Measurements from ENCODE around the gene SYNGR4. TPM values are rescaled to one million over a fixed set of nuclear protein-coding genes. Genes with fewer than 3 reads are reported as not detected.
A peak's percentile ranks its signal among the peaks of the same experiment; 100 is the strongest.

SYNGR4 gene
- total RNA-seq, 1 experiment from 2014 or later = 0.49 TPM

DNA sequence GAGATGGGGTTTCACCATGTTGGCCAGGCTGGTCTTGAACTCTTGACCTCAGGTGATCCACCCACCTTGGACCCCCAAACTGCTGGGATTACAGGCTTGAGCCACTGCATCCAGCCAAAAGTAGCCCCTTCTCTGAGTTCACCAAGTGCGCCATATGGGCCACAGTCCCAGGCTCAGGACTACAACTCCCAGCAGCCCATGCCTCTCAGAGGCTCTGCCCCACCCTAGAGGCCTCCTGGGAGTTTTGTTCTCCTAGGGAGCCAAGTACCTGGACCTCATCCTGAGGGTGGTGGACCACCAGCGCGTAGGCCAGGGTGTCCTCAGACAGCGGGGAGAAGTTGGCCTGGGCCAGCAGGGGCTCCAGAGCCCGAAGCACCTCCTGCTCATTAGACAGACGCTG is 19.3 kb upstream of the SYNGR4 start:
- CTCF ChIA-PET = interaction anchor here (0.9 kb wide), 1 partner anchor 11 kb away, joined by 4 read pairs; no protein-coding TSS in a partner anchor
- RAD21 ChIA-PET (ENCODE audit: low non-redundant PET in 1 of 2, low total read pairs in 2 of 2, uncharacterized antibody in 2 of 2, unreplicated experiment in 2 of 2) = no interaction called here
- ATAC-seq (peak; percentile 87), DNase-seq (ENCODE audit: low read depth, low spot score) (no peak)
- no peak overlapping the region for H3K27ac ChIP-seq (ENCODE audit: low read depth, low read length)
- TF ChIP-seq ELF1 (IDR thresholded peaks at IDR 0.05; ENCODE audit: borderline replicate concordance, low read depth) (no peak), FOSL1 (IDR thresholded peaks at IDR 0.05; ENCODE audit: low read depth) (no peak), CEBPB (IDR thresholded peaks at IDR 0.05; ENCODE audit: low read depth) (no peak), ZFX (IDR thresholded peaks at IDR 0.05) (no peak)
- TF ChIP-seq, protein P1, sequence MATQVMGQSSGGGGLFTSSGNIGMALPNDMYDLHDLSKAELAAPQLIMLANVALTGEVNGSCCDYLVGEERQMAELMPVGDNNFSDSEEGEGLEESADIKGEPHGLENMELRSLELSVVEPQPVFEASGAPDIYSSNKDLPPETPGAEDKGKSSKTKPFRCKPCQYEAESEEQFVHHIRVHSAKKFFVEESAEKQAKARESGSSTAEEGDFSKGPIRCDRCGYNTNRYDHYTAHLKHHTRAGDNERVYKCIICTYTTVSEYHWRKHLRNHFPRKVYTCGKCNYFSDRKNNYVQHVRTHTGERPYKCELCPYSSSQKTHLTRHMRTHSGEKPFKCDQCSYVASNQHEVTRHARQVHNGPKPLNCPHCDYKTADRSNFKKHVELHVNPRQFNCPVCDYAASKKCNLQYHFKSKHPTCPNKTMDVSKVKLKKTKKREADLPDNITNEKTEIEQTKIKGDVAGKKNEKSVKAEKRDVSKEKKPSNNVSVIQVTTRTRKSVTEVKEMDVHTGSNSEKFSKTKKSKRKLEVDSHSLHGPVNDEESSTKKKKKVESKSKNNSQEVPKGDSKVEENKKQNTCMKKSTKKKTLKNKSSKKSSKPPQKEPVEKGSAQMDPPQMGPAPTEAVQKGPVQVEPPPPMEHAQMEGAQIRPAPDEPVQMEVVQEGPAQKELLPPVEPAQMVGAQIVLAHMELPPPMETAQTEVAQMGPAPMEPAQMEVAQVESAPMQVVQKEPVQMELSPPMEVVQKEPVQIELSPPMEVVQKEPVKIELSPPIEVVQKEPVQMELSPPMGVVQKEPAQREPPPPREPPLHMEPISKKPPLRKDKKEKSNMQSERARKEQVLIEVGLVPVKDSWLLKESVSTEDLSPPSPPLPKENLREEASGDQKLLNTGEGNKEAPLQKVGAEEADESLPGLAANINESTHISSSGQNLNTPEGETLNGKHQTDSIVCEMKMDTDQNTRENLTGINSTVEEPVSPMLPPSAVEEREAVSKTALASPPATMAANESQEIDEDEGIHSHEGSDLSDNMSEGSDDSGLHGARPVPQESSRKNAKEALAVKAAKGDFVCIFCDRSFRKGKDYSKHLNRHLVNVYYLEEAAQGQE (IDR thresholded peaks at IDR 0.05; ENCODE audit: low read depth) = no peak
- peaks cover 8 to 23% of the 10 kb centered on the region in 2 experiments for H3K4me1 ChIP-seq (ENCODE audit: control insufficient read depth in 1 of 2, insufficient read depth in 2 of 2, low read length in 2 of 2)
- no peak overlapping the region for H3K4me2 ChIP-seq (ENCODE audit: low read length)
- no peak overlapping the region for H3K9ac ChIP-seq (ENCODE audit: low read length)
- POLR2A ChIA-PET = interaction anchor here (1.2 kb wide), 1 partner anchor 527 kb away, joined by 3 read pairs; the partner anchor contains the start of gene PPP1R15A
- no peaks in the 10 kb centered on the region for H4K20me1 ChIP-seq (ENCODE audit: insufficient read depth)
- intact Hi-C loops (cut with micrococcal nuclease) = no loop called here
- H3K36me3 ChIP-seq (ENCODE audit: control insufficient read depth in 1 of 2, insufficient read depth in 2 of 2, low read length in 2 of 2) = no peaks in the 10 kb centered on the region
- no peak overlapping the region for H2AFZ ChIP-seq (ENCODE audit: low read depth, low read length, poor library complexity, severe bottlenecking)
- H3K27me3 ChIP-seq (ENCODE audit: insufficient read depth, low read length) = no peaks in the 10 kb centered on the region
- no peaks in the 10 kb centered on the region for H3K79me2 ChIP-seq (ENCODE audit: insufficient read depth, low read length)
- H3K9me2 ChIP-seq (ENCODE audit: insufficient read depth) = no peaks in the 10 kb centered on the region
- no TSS peak for BruUV-seq (replicated peaks)
- H3K9me3 ChIP-seq (ENCODE audit: control insufficient read depth in 1 of 2, insufficient read depth in 1 of 2, low read depth in 1 of 2, low read length in 2 of 2) = no peaks in the 10 kb centered on the region
- H3K4me3 ChIP-seq (replicated peaks in 1 of 2; ENCODE audit: low read depth in 1 of 2, low read length in 2 of 2) = no peak overlapping the region

DNA sequence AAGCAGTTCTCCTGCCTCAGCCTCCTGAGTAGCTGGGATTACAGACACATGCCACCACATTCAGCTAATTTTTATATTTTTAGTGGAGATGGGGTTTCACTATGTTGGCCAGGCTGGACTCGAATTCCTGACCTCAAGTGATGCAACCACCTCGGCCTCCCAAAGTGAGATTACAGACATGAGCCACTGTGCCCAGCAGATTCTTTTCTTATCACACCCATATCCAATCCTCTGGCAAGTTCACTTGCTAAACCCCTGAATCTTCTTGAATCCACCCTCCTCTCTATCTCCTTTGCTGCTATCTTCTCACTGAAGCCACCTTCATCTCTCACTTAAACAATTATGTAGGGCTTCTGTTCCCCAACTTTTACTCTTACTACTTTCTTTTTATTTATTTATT is 18.0 kb upstream of the SYNGR4 start:
- peaks cover 5 to 19% of the 10 kb centered on the region in 2 experiments for H3K4me1 ChIP-seq (ENCODE audit: control insufficient read depth in 1 of 2, insufficient read depth in 2 of 2, low read length in 2 of 2)
- no TSS peak for BruUV-seq (replicated peaks)
- H3K79me2 ChIP-seq (ENCODE audit: insufficient read depth, low read length) = no peaks in the 10 kb centered on the region
- H3K9me3 ChIP-seq (ENCODE audit: control insufficient read depth in 1 of 2, insufficient read depth in 1 of 2, low read depth in 1 of 2, low read length in 2 of 2) = no peaks in the 10 kb centered on the region
- no peak overlapping the region for H3K4me3 ChIP-seq (replicated peaks in 1 of 2; ENCODE audit: low read depth in 1 of 2, low read length in 2 of 2)
- no peaks in the 10 kb centered on the region for H3K9me2 ChIP-seq (ENCODE audit: insufficient read depth)
- ChIA-PET RAD21 (ENCODE audit: low non-redundant PET in 1 of 2, low total read pairs in 2 of 2, uncharacterized antibody in 2 of 2, unreplicated experiment in 2 of 2) (no interaction called here), POLR2A (no interaction called here), CTCF (interaction anchor here (1.5 kb wide), 1 partner anchor 13 kb away, joined by 3 read pairs; no protein-coding TSS in a partner anchor)
- no peak overlapping the region for H3K4me2 ChIP-seq (ENCODE audit: low read length)
- no peaks in the 10 kb centered on the region for H3K27me3 ChIP-seq (ENCODE audit: insufficient read depth, low read length)
- no peak for TF ChIP-seq JUND (IDR thresholded peaks at IDR 0.05)
- no peak for TF ChIP-seq EZH2phosphoT487 (IDR thresholded peaks at IDR 0.05; ENCODE audit: borderline replicate concordance)
- no peak for TF ChIP-seq EZH2 (IDR thresholded peaks at IDR 0.05)
- TF ChIP-seq POLR2AphosphoS5 (IDR thresholded peaks at IDR 0.05; ENCODE audit: low read depth, low read length) = no peak
- TF ChIP-seq YY1 (IDR thresholded peaks at IDR 0.05; ENCODE audit: extremely low read depth, insufficient replicate concordance, low read depth, low read length) = no peak
- no peak overlapping the region for H3K9ac ChIP-seq (ENCODE audit: low read length)
- ATAC-seq (no peak), DNase-seq (ENCODE audit: low read depth, low spot score) (no peak)
- H3K27ac ChIP-seq (ENCODE audit: low read depth, low read length) = no peak overlapping the region
- H4K20me1 ChIP-seq (ENCODE audit: insufficient read depth) = no peaks in the 10 kb centered on the region
- no peaks in the 10 kb centered on the region for H3K36me3 ChIP-seq (ENCODE audit: control insufficient read depth in 1 of 2, insufficient read depth in 2 of 2, low read length in 2 of 2)
- H2AFZ ChIP-seq (ENCODE audit: low read depth, low read length, poor library complexity, severe bottlenecking) = no peak overlapping the region
- intact Hi-C loops (cut with micrococcal nuclease) = no loop called here
